Stimulated activated CD8-positive, alpha-beta memory T cell treated with anti-CD3 and anti-CD28 coated beads, Interleukin-2, amount 100 ng/mL, for 1 hour (primary cell): Measurements from ENCODE around the gene CXorf66.
"Not testable (repeated sequence)": the region's sequence is repeated elsewhere in the genome, so short reads cannot be mapped to it uniquely, and the experiment has no call there.

ENCODE experiments used
- DNase-seq, 2 donors: peaks; one replicate each; pipeline ENCODE4 v3.0.0-alpha.2; 2020; ENCODE audit warnings: low read depth in 2 of 2

The CXorf66 gene, protein sequence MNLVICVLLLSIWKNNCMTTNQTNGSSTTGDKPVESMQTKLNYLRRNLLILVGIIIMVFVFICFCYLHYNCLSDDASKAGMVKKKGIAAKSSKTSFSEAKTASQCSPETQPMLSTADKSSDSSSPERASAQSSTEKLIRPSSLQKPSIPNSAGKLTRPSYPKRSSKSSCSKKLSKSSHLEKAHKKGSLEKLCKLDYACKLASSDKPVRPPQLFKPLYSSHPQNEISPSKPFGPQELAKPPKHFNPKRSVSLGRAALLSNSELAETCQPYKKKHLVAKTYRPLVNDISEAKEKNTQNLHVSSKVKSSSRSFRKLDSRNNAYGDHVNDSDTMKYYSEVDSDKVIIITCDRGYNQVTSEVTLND

DNA sequence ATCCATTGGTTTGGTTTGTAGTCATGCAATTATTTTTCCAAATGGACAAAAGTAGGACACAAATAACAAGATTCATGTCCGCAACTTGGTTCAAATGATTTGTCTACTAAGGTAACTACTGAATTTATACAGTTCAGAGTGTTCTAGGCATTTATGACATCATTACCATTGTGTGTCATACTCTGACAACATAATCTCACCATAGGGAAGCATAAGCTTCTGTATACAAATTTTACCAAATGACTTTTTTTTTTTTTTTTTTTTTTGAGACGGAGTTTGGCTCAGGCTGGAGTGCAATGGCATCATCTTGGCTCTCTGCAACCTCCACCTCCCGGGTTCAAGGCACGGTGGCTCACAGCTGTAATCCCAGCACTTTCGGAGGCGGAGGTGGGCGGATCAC is at the start of gene CXorf66:
CXorf66 (minus strand) TSS at position 101 of the 400 bp plus-strand sequence; CDS start at position 76, 25 bp downstream.
- no peak for DNase-seq

DNA sequence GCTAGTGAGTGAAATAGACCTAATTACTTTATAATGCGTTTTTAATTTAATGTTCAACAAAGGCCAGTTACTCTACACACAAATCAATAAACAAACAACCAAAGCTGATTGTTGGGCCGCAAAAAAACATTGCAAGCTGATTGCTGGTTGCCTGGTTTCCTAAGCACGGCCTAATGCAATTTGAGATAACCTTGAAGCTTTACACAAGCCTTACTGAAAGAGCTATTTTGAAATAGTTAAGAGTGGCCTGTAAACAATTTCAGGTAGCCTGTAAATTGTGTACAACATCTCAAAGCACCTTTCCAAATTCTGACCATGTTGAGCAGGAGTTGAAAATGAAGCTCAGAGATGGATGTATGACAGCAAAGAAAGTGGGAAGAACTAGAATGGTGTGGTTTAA is 17.5 kb upstream of the CXorf66 start:
- DNase-seq = no peak

DNA sequence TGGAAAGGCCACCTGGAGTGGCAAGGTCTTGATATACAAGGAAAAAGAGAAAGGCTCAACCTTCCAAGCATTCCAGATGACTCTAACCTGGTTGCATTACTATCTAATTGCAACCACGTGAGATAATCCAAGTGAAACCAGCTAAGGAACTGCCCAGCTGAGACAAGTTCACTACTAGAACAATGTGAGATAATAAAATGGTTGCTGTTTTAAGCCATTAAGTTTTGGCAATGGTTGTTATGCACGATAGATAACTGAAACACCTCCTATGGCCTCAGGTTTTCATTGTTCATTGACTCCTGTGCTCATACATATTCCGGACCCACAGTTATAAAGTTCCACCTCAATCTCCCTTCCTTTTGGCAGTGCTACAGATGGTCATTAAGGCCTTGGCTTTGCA is 9.2 kb upstream of the CXorf66 start:
- no peak for DNase-seq

DNA sequence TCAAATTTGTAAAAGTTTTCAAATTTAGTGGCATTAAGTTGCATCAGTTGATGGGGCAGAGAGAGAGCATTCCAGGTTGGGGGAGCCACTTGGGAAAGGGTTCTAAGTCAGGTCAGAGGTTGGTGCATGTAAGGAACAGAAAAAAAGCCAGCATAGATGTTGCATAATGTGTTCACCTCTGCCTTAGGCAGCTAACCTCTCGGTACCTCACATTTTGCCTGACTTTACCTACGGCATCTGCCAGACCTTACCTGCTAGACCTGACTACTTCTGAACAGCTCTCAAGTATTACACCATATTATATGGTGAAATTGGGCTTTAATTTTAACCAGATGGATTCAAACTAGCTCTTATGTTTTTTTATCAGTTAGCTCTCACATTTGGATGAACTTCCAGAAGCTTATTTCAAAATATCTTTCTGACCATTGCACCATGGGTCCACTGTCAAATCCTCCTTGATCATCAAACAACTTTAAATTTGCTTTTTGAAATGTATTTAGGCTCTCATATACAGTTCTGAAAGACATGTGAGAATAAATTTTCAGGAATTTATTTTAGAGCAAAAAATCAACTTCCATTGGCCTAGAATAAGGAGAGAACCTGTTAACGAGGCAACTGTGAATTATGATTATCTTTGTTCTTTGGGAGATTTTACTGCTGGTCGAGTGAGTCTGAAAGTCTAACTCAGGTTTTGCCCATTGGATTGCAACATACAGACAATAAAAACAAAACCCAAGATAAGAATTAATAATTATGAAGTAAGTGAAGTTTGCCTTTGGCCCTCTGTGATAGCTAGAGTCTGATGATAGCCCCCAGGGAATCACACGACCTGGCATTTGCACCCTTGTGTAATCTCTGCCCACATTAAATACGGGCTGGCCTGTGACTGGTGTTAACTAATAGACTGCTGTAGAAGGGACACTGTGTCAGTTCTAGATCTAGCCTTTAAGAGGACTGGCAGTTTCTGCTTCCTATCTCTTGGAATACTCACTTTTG is 7.6 kb upstream of the CXorf66 start:
- no peak for DNase-seq

DNA sequence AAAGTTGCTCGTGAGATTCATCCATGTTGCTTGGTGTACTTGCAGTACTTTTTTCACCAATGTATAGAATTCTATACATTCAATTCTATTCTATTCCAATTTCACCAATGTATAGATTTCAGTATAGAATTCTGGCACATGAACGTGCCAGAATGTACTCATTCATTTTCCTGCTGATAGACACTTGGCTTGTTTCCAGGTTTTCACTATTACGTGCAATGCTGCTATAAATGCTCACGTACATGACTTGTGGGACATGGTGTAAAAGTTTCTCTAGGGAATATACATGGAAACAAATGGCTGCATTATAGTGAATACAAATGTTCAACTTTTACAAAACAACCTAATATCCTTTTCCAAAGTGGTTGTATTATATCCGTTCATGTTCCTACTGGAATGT is 6.8 kb upstream of the CXorf66 start:
- DNase-seq = no peak

DNA sequence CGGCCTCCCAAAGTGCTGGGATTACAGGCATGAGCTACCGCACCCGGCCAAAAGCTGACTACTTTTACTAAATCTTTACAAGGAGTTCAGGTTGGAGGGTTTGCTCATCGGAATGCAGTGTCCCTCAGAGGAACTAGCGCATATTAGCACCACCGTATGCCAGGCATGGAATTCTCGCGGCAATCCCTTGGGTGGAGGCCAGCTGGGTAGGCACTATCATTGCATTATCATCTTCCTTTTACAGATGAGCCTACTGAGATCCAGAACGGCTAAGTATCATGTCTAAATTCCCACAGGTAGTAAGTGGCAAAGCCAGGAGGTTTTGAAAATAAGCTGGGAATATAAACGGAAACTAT is 6.1 kb upstream of the CXorf66 start:
- no peak for DNase-seq

DNA sequence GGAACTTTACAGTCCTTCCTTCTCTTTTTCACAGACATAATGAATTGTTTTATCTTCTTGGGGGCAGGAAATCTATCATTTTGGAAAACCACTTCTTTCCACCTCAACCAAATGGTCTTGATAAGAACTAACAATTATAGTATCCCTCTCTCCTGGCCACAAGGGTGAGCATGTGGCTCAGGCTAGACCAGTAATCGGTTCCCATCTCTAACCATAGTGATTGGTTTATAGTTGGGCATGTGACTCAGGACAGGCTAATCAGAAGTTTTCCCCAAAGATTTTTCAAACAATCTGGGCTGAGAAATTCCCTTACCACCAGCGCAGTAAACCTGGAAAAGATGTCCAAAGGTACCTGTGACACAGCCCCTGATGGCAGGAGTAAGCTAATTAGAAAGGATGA is 4.0 kb upstream of the CXorf66 start:
- no peak for DNase-seq

DNA sequence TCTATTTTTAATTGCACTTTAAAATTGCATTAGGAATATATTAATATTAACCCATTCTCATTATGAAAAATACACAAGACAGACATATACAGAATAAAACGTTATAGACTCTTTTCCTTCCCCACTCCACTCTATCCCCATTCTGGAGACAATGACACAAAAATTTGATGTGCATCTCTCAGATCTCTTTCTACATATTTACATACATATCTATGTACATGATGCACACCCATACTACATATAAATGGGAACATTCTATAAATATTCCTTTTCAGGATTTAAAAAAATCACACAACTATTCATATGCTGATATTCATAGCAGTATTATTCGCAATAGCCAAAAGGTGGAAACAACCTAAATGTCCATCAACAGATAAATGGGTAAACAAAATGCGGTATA is 2.4 kb upstream of the CXorf66 start:
- no peak for DNase-seq

DNA sequence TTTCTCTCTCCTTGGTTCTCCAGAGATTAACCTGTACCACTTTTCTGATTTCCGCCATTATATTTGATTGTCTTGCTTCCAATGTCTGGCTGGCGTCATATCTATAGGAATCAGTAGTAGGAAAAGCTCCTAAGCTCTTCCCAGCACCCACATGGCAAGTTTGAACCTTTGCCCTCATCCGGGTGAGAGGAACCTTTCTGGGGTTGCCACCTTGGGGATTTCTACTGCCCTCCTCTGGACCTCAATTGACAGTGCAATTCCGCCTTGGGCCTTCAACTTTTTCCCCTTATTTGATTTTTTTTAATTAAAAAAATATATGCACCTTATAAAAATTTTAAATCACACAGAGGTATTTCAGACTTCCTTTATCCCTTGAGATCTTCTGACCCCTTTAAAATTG is 2.0 kb upstream of the CXorf66 start:
- no peak for DNase-seq

DNA sequence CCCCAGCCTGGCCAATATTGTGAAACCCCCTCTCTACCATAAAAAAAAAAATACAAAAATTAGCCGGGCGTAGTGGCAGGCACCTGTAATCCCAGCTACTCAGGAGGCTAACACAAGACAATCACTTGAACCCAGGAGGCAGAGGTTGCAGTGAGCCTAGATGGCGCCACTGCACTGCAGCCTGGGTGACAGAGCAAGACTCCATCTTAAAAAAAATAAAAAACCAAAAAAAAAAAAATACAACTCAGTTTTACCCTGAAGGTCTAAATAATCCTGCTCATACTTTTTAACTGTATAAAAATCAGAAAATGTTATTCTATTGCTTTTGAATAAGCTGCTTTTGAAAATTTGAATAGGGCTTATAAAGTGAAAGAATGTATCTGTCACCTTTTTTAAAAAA is 838 bp upstream of the CXorf66 start:
- not testable (repeated sequence) for DNase-seq

DNA sequence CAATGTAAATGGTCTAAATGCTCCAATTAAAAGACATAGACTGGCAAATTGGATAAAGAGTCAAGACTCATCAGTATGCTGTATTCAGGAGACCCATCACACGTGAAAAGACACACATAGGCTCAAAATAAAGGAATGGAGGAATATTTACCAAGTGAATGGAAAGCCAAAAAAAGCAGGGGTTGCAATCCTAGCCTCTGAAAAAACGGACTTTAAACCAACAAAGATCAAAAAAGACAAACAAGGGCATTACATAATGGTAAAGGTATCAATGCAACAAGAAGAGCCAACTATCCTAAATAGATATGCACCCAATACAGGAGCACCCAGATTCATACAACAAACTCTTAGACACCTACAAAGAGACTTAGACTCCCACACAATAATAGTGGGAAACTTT is 4.2 kb downstream of the CXorf66 start:
- DNase-seq = not testable (repeated sequence)

DNA sequence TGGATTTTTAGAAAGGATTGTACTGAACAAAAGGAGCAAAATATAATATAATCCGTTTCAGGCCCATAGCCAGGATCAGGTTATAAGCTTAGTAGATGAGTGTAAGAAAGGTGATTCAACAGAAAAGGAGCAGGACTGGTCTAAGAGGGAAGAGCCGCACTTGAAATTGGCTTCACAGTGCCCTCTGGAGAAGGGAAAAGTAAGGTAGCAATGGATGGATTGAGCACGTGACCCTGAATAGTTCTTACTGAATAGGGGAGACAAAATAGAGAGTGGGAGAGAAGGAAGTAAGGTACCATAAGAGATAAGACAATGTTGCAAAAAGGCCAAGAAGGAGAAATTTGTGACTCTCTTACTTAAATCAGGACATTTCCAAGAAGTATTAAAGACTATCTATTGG is 15.6 kb downstream of the CXorf66 start:
- no peak for DNase-seq

DNA sequence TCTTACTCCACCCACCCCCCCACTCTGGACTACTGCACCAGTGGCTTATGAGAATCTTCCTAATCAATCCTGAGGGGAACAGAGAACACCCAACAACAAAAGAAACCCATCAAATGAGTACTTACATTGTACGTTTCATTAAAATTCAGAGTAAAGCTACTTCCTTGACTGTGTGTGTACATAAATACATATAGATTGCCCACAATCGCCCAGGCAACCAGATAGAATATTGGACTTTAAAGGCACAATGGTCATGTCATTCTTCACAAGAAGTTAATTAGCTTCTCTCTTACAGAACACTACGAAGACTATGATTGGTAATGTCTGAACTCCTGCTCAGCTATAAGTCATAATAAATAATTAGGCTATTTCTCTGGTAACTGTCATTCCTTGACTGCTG is 20.2 kb downstream of the CXorf66 start:
- DNase-seq = no peak

DNA sequence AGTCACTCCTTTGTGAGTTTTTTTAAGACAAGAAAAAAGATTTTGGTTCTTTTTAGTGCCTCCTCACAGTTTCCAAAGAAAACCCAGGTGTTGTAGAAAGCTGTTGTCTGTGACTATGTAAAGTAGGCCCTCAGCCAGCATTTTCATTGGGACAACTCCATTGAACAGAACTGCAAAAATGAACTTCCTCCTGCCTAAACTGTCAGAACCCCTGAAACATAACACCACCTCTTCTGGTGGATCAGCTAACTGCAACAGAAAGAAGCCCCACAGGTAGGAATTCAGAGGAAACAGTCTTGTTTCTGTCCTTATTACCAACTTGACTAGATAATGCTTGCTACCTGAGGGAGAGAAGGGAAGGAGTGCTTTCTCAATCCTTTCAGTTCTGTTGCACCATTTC is 29.1 kb downstream of the CXorf66 start:
- DNase-seq = no peak

DNA sequence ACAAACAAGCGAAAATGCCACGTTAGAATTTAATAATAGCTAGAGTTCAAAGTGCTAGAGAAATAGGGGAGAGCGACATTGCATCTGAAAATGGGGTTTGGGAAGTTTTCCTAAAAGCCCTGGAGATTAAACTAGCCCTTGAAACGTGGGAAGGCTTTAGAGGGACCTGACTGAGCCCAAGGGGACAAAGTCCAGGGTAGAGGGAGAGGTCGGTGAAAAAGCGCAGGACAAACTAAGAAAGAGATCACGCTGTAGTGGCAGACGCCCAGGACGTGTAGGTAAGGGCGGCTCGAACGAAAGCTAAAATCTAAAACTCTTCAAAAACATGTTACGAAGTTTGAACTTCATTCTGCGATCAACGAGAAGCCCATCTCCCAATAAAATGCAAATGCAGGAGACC is 31.4 kb downstream of the CXorf66 start:
- DNase-seq = no peak

DNA sequence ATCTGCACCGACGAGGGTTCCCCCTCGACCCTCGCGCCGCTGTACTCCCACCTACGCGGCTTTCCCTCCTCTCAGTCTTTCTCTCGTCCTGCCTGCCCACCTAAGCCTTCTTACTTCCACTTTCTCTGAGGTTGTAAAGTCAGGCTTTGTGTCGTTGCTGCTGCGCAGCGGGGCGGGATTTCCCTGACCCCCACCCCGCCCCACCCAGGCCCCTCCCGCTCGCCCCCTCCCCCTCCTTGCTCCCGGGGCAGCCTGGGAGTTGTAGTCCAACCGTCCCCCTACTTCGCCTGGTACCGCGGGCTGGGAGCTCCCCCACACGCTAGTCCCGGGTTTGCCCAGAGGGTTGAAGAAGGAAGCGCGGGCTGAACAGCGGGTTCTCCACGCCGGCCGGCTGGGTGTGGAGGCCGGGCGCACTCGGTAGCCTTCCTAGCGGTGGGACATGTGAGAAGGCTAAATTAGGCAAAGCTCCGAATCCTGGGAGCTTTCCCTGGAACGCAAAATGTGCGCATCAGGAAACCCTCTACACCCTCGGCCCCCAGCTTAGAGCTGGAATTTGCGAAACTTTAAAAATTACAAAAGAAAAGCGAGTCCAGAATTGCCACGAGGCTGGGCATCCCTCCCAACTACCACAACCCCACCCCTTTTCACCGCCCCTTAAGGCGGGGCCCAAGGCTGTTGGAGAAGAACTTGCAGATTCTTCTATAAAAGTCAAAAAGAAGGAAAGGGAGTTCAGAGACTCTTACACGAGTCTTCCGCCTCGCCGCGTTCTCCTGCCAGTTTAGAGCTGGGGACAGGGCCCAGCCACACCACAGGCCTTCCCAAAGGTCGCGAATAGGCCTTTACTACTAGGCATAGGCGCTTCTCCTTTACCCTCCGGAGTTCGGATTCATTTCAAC is 32.2 kb downstream of the CXorf66 start, which contains the start of gene ATP11C:
ATP11C (minus strand) TSS at position 153 of the 896 bp plus-strand sequence. CDS start 1,011 bp downstream, outside the sequence.
- peak; percentile 60 to 65 for DNase-seq

DNA sequence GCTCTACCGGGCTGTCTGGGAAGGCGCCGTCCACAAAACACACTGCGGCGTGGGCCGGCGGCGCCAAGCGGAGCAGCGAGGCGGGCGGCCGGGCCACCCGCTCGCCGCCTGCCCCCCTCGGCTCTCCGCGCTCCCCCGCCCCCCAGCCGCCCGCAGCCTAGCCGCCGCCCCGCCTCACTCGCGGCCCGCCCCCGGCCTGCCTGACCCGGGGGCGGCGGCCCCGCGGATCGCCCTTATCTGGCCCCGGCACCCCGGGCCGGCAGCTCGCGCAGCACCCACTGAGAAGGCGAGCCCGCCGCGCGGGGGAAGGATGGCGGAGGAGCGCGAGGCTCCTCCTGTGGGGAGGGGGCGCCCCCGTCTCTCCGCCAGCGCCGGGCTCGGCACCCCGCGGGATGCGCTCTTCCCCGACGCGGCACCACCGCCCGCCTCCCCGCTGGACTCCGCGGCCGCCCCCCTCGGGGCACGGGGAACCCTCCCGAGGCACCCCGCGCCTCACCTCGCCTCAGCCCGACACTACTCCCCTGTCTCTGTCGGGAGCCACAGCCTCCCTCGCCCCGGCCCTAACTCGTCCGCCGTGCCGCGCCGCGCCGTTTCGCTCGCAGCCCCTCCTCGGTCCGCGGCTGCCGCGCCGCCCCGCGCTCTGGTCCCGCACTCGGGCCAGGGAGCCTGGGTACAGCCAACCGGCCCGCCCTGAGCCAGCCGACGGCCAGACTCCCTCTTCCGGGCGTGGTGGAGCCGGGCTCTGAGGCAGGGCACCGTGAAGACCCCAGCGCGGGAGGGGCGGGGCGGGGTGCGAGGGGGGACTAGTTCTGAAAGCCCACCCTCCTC is 33.0 kb downstream of the CXorf66 start:
- DNase-seq = peak; percentile 8 to 30

DNA sequence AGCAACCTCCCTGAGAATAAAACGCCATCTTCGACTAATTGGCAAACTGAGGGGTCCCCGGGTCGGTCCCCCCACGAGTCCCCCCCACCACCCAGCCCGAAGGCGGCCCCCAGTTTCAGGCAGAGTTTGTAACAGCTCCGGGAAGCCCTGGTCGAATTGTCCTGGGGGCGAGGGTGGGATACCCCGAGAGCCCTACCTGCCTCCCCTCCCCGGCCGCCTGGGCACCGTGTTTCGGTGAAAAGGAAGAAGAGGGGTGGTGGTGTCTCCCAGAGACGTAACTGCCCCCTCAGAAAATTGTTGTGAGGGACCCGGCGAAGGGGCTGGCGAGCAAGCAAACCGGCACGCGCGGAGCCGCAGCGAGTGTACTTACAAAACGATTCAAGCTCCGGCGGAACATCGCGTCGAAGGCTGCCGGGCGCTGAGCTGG is 33.7 kb downstream of the CXorf66 start:
- no peak for DNase-seq

DNA sequence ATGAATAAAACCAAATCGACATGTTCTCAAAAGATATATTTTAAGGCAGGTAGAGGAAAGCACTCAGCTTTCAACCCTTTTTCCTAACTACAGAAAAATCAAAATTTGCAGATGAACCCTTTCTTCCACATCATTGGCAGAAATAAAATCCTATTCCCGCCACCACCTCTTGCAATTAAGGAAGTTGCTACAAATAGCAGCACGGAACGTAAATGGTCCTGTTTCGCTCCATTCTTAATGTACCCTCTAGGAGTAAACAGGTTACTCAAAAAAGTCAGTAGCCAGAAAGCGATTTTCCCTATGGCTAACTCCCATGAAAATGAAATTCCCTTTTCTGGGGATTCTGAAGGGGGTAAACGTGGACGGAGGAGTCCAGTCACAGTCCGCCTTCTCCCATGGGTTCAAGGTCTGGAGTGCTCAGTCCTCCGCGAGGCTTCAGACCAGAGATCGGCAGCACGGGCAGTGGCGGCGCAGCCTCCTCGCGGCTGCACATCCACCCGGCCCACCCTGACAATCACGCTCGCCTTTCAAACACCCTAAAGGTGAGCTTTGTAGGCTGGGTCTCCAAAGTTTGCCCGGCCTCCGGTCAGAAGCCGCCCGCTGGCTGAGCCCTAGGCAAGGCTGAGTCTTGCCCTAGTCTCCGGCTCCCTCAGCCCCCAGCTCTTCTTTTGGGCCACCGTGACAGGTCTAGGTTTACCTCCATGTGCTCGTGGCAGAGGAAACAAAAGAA is 34.2 kb downstream of the CXorf66 start:
- DNase-seq = no peak

DNA sequence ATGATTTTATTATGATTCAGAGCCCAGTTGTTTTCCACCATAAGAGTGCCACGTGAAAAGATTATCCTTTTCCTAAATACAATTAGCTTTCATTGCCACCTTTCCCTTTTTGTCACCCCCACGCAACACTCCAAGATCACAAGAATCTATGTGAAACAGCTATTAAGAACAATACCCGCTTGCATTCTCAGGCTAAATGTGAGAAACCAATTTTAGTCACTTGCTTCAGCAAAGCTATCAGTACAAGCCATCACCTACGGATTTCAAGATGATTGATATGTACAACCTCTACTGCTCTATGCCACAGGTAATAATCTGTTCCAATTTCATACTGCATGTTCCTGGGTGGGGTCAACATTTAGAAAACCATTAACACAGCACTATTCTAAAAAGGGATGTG is 34.9 kb downstream of the CXorf66 start:
- DNase-seq = no peak
